ENCODE data around the gene ARF3.
A peak's percentile ranks its signal among the peaks of the same experiment; 100 is the strongest.

Gene ARF3

DNA sequence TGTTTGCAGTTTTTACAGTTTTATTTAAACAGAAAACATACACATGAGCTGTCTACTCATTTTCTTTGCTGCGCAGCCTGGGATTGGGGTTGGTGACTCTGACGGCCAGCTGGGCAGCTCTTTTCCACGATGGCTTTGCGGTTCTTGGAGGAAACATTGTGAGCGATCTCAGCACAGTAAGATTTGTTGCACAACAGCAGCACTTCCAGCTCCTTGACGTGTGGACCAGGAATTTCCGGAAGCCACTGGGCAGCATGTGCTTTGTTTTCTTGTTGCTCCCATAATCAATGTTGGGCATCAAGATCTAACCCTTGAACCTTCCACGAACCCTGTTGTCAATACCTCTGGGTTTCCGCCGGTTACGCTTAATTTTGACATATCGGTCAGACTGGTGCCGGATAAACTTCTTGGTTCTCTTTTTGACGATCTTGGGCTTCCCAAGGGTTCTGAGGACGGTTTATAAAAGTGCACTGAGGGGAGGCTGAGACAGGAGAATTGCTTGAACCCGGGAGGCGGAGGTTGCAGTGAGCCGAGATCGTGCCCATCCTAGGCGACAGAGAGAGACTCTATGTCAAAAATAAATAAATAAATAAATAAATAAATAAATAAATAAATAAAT is 53.8 kb downstream of the ARF3 start:
- TF ChIP-seq, protein P1, sequence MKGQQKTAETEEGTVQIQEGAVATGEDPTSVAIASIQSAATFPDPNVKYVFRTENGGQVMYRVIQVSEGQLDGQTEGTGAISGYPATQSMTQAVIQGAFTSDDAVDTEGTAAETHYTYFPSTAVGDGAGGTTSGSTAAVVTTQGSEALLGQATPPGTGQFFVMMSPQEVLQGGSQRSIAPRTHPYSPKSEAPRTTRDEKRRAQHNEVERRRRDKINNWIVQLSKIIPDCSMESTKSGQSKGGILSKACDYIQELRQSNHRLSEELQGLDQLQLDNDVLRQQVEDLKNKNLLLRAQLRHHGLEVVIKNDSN (IDR thresholded peaks at IDR 0.05) = no peak
- TF ChIP-seq TEAD4 (IDR thresholded peaks at IDR 0.05) (no peak), ZBTB7A (IDR thresholded peaks at IDR 0.05; ENCODE audit: low read depth) (no peak), EGR1 (IDR thresholded peaks at IDR 0.05) (no peak), CREB1 (IDR thresholded peaks at IDR 0.05; ENCODE audit: low read depth) (no peak), NFIC (IDR thresholded peaks at IDR 0.05) (no peak), TCF12 (IDR thresholded peaks at IDR 0.05; ENCODE audit: low read depth) (no peak), TAF1 (IDR thresholded peaks at IDR 0.05; ENCODE audit: low read depth) (no peak), YY1 (IDR thresholded peaks at IDR 0.05; ENCODE audit: low read depth) (no peak), RAD21 (IDR thresholded peaks at IDR 0.05; ENCODE audit: low read depth) (no peak), FOXM1 (IDR thresholded peaks at IDR 0.05; ENCODE audit: borderline replicate concordance, low read depth) (no peak), EP300 (IDR thresholded peaks at IDR 0.05; ENCODE audit: borderline replicate concordance) (no peak), CEBPB (IDR thresholded peaks at IDR 0.05) (no peak)
- TF ChIP-seq, protein P2, sequence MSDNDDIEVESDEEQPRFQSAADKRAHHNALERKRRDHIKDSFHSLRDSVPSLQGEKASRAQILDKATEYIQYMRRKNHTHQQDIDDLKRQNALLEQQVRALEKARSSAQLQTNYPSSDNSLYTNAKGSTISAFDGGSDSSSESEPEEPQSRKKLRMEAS (IDR thresholded peaks at IDR 0.05) = no peak
- TF ChIP-seq, protein P3, sequence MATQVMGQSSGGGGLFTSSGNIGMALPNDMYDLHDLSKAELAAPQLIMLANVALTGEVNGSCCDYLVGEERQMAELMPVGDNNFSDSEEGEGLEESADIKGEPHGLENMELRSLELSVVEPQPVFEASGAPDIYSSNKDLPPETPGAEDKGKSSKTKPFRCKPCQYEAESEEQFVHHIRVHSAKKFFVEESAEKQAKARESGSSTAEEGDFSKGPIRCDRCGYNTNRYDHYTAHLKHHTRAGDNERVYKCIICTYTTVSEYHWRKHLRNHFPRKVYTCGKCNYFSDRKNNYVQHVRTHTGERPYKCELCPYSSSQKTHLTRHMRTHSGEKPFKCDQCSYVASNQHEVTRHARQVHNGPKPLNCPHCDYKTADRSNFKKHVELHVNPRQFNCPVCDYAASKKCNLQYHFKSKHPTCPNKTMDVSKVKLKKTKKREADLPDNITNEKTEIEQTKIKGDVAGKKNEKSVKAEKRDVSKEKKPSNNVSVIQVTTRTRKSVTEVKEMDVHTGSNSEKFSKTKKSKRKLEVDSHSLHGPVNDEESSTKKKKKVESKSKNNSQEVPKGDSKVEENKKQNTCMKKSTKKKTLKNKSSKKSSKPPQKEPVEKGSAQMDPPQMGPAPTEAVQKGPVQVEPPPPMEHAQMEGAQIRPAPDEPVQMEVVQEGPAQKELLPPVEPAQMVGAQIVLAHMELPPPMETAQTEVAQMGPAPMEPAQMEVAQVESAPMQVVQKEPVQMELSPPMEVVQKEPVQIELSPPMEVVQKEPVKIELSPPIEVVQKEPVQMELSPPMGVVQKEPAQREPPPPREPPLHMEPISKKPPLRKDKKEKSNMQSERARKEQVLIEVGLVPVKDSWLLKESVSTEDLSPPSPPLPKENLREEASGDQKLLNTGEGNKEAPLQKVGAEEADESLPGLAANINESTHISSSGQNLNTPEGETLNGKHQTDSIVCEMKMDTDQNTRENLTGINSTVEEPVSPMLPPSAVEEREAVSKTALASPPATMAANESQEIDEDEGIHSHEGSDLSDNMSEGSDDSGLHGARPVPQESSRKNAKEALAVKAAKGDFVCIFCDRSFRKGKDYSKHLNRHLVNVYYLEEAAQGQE (IDR thresholded peaks at IDR 0.05; ENCODE audit: low read depth) = no peak

DNA sequence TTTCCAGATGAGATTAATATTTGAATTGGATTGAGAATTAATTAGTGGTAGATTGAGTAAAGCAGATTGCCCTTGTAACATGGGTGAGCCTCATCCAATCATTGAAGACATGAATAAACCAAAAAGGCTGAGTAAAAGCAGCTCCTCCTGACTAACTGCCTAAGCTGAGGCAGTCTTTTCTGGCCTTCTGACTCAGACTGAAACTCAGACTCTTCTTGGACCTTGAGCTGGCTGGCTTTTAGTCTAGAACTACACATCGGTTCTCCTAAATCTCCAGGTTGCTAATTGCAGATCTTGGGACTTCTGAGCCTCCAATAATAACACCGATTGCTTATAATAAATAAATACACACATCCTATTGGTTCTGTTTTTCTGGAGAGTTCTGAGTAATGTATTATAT is 56.0 kb downstream of the ARF3 start:
- no peak for TF ChIP-seq CEBPB (IDR thresholded peaks at IDR 0.05)
- TF ChIP-seq TEAD4 (IDR thresholded peaks at IDR 0.05) = no peak
- TF ChIP-seq NFIC (IDR thresholded peaks at IDR 0.05) = no peak
- no peak for TF ChIP-seq ZBTB7A (IDR thresholded peaks at IDR 0.05; ENCODE audit: low read depth)
- TF ChIP-seq RAD21 (IDR thresholded peaks at IDR 0.05; ENCODE audit: low read depth) = no peak
- TF ChIP-seq, protein P2 (IDR thresholded peaks at IDR 0.05) = no peak
- TF ChIP-seq, protein P1 (IDR thresholded peaks at IDR 0.05) = no peak
- no peak for TF ChIP-seq TCF12 (IDR thresholded peaks at IDR 0.05; ENCODE audit: low read depth)
- TF ChIP-seq CREB1 (IDR thresholded peaks at IDR 0.05; ENCODE audit: low read depth) = no peak
- TF ChIP-seq EP300 (IDR thresholded peaks at IDR 0.05; ENCODE audit: borderline replicate concordance) = no peak
- TF ChIP-seq TAF1 (IDR thresholded peaks at IDR 0.05; ENCODE audit: low read depth) = no peak
- TF ChIP-seq FOXM1 (IDR thresholded peaks at IDR 0.05; ENCODE audit: borderline replicate concordance, low read depth) = no peak
- TF ChIP-seq, protein P3 (IDR thresholded peaks at IDR 0.05; ENCODE audit: low read depth) = no peak
- TF ChIP-seq YY1 (IDR thresholded peaks at IDR 0.05; ENCODE audit: low read depth) = no peak
- no peak for TF ChIP-seq EGR1 (IDR thresholded peaks at IDR 0.05)

DNA sequence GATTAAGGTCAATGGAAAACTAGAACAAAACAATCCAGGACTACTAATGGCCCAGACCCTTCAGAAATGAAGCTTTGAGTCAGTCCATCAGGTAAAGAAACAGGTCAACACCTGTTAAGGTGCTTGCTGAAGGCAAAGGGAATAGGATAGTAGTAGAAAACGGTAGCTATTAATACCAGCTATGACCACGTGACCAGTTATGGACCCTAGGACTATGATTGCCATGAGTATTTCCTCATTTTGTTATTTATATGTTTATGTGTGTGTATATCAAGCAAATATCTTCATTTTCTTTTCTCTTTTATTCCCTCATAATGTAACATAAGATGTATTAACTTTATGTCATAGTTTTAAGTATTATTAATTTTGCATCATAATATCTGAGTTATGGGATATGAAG is 57.6 kb downstream of the ARF3 start:
- TF ChIP-seq, protein P1 (IDR thresholded peaks at IDR 0.05) = 0 out of 2 replicates have a peak, but pooled peaks have one; percentile 16
- no peak for TF ChIP-seq TCF12 (IDR thresholded peaks at IDR 0.05; ENCODE audit: low read depth)

DNA sequence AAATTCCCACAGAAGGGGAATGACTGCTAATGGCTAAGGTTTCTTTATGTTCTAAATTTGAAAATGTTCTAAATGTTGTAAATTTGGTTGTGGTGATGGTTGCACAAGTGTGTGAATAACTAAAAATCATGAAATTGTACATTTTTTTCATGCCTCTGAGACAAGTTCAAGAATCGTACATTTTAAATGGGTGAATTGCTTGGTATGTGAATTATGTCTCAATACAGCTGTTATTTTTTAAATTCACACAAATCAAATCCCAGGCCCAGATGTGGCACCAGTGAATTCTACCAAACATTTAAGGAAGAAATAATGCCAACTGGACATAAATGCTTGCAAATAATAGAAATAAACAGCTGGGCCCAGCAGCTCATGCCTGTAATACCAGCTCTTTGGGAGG is 63.0 kb downstream of the ARF3 start:
- TF ChIP-seq ZBTB7A (IDR thresholded peaks at IDR 0.05; ENCODE audit: low read depth) (no peak), YY1 (IDR thresholded peaks at IDR 0.05; ENCODE audit: low read depth) (no peak), NFIC (IDR thresholded peaks at IDR 0.05) (no peak), EGR1 (IDR thresholded peaks at IDR 0.05) (no peak), CREB1 (IDR thresholded peaks at IDR 0.05; ENCODE audit: low read depth) (no peak), CEBPB (IDR thresholded peaks at IDR 0.05) (no peak), TAF1 (IDR thresholded peaks at IDR 0.05; ENCODE audit: low read depth) (no peak), TEAD4 (IDR thresholded peaks at IDR 0.05) (no peak), RAD21 (IDR thresholded peaks at IDR 0.05; ENCODE audit: low read depth) (no peak), EP300 (IDR thresholded peaks at IDR 0.05; ENCODE audit: borderline replicate concordance) (no peak), TCF12 (IDR thresholded peaks at IDR 0.05; ENCODE audit: low read depth) (no peak), FOXM1 (IDR thresholded peaks at IDR 0.05; ENCODE audit: borderline replicate concordance, low read depth) (no peak)
- TF ChIP-seq, protein P3 (IDR thresholded peaks at IDR 0.05; ENCODE audit: low read depth) = no peak
- TF ChIP-seq, protein P1 (IDR thresholded peaks at IDR 0.05) = no peak
- TF ChIP-seq, protein P2 (IDR thresholded peaks at IDR 0.05) = no peak
